ENCODE data around the gene MYL7. TPM values are rescaled to one million over a fixed set of nuclear protein-coding genes. Genes with fewer than 3 reads are reported as not detected.
A peak's percentile ranks its signal among the peaks of the same experiment; 100 is the strongest.

Gene MYL7
- total RNA-seq (under 1 TPM in 1 of 2 donors, not detected in 1; 0.66 TPM), polyA plus RNA-seq (ENCODE audit: insufficient read length in 2 of 2) (1 to 10 TPM; 2.2 to 4.5 TPM)
- long read RNA-seq, donor 1: 0 reads
- long read RNA-seq, donor 2: 0 reads
- long read RNA-seq, donor 3: 0 reads
- long read RNA-seq, donor 4, partial matches to known transcripts: 0 of 3 reads
- long read RNA-seq, donor 4, other reads (novel, unspliced or antisense): 0 of 3 reads

- H3K27ac ChIP-seq (ENCODE audit: low read depth, low read length): no peak within 1 kb of the TSS
- DNase-seq (ENCODE audit: low read depth in 4 of 6, low spot score in 6 of 6): no peak
- 84% methylated on average over 6 of the region's 6 CpGs for WGBS (ENCODE audit: insufficient coverage)
- H3K4me3 ChIP-seq (ENCODE audit: low read depth, low read length): no peak within 1 kb of the TSS
- H3K36me3 ChIP-seq (ENCODE audit: control insufficient read depth, insufficient read depth, low read length): peaks cover 19% of the 10 kb centered on the region
- H3K4me1 ChIP-seq (ENCODE audit: control insufficient read depth, insufficient read depth, low read length): peaks cover 24% of the 10 kb centered on the region
- peaks cover 13% of the 10 kb centered on the region for H3K27me3 ChIP-seq (ENCODE audit: control insufficient read depth, insufficient read depth, low read length)
- H3K9me3 ChIP-seq (ENCODE audit: control insufficient read depth, insufficient read depth, low read length): no peaks in the 10 kb centered on the region
Observed at GRCh38 chr7:44141221-44141850, at the start of gene MYL7. TSS of gene MYL7 (minus strand) at chr7:44141332. CDS start at chr7:44141305, 27 bp downstream.

DNA sequence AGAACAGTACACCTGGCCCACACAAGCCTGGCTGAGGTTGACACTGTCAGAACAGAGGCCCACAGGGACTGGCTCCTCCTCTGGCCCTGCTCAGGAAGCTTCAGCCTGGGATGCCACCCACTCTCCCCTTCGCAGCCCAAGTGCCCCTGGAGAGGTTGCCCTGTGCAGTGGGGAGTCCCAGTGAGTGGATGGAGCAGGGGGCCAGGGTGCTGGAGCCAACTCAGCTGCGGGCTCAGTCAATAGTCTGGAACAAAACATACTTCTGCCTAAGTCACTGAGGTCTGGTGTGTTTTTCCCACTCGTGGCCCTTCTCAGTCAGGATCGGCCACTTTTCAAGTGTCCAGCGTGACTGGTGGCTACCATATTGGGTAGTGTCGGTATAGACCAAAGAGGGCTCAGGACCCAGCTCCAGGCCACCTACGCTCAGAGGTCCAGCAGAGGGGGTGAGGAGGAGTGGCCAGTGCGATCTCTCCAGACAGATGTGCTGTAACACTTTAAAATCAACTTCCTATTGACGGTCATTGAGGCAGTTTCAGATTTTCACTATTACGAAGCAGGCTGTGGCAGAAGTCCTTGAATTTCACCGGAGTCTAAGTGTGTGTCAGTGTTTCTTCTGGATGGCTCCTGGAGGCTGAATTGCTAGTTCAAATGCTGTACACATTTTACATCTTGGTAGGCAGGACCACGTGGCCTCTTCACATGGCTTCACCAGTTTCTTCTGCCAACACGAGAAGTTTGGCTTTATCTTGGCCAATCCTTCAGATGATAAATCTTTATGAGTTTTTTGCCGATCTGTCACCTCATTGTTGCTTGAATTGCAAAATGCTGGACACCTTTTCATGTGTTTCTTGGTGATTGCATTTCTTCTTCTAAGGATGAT is 49.1 kb upstream of the MYL7 start:
- Histone ChIP-seq H3K9me3 (ENCODE audit: control insufficient read depth, insufficient read depth, low read length) (no peaks in the 10 kb centered on the region), H3K27me3 (ENCODE audit: control insufficient read depth, insufficient read depth, low read length) (peaks cover 12% of the 10 kb centered on the region), H3K27ac (ENCODE audit: low read depth, low read length) (no peak overlapping the region), H3K4me1 (ENCODE audit: control insufficient read depth, insufficient read depth, low read length) (peaks cover 22% of the 10 kb centered on the region), H3K36me3 (ENCODE audit: control insufficient read depth, insufficient read depth, low read length) (peaks cover 4% of the 10 kb centered on the region), H3K4me3 (ENCODE audit: low read depth, low read length) (no peak overlapping the region)
- 90% methylated on average over 10 of the region's 14 CpGs for WGBS (ENCODE audit: insufficient coverage)
- no peak for DNase-seq (ENCODE audit: low read depth in 4 of 6, low spot score in 6 of 6)

GRCh38 chr7:44189286-44189992 is 48.3 kb upstream of the MYL7 start, which contains the start of gene GCK:
TSS of gene GCK (minus strand) at chr7:44189439. CDS start at chr7:44188953, 486 bp downstream.
- WGBS (ENCODE audit: insufficient coverage): 61% methylated on average over 11 of the region's 11 CpGs
- H3K4me3 ChIP-seq (ENCODE audit: low read depth, low read length): no peak within 1 kb of the TSS
- peaks cover 25% of the 10 kb centered on the region for H3K4me1 ChIP-seq (ENCODE audit: control insufficient read depth, insufficient read depth, low read length)
- H3K27ac ChIP-seq (ENCODE audit: low read depth, low read length): no peak within 1 kb of the TSS
- peaks cover 10% of the 10 kb centered on the region for H3K27me3 ChIP-seq (ENCODE audit: control insufficient read depth, insufficient read depth, low read length)
- H3K9me3 ChIP-seq (ENCODE audit: control insufficient read depth, insufficient read depth, low read length): no peaks in the 10 kb centered on the region
- DNase-seq (ENCODE audit: low read depth in 4 of 6, low spot score in 6 of 6): peak in 1 of 6 donors; percentile 77
- peaks cover 4% of the 10 kb centered on the region for H3K36me3 ChIP-seq (ENCODE audit: control insufficient read depth, insufficient read depth, low read length)

DNA sequence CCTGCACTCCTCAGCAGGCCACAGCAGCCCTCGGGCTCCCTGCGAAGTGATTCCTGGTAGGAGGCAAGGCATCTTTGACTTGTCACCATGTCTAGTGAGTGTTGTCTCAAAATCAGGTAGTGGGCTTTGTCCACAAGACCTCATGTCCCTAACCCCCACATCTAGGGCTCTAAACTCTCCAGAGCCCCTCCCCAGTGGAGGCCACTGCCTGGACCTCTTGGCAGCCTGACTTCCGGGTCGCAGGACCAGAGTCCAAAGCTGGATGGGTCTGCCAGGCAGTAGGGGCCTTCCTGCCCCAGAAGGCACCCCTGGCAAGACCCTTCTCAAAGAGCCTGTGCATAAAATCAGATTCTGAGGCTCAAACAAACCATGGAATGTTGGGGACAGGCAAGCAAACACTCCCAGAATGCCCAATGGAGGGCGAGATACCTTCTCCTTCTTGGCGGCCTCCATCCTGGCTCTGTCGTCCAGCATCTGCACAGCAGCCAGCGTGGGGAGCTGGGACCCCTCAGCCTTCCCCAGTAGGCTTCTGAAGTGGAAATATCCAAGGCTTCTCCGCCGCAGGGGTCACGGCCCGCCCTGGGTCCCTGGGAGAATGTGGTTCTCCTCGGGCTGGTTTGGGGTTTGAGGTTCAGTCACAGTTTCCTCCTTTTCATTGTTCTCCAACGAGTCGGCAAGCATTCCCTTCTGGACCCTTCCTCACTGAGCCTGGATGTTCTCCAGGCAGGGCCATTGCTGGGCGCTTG is 47.5 kb upstream of the MYL7 start:
- H3K36me3 ChIP-seq (ENCODE audit: control insufficient read depth, insufficient read depth, low read length): peaks cover 4% of the 10 kb centered on the region
- no peak overlapping the region for H3K4me3 ChIP-seq (ENCODE audit: low read depth, low read length)
- no peak overlapping the region for H3K27ac ChIP-seq (ENCODE audit: low read depth, low read length)
- 77% methylated on average over 14 of the region's 16 CpGs for WGBS (ENCODE audit: insufficient coverage)
- peaks cover 25% of the 10 kb centered on the region for H3K4me1 ChIP-seq (ENCODE audit: control insufficient read depth, insufficient read depth, low read length)
- H3K9me3 ChIP-seq (ENCODE audit: control insufficient read depth, insufficient read depth, low read length): no peaks in the 10 kb centered on the region
- no peak for DNase-seq (ENCODE audit: low read depth in 4 of 6, low spot score in 6 of 6)
- peaks cover 10% of the 10 kb centered on the region for H3K27me3 ChIP-seq (ENCODE audit: control insufficient read depth, insufficient read depth, low read length)

DNA sequence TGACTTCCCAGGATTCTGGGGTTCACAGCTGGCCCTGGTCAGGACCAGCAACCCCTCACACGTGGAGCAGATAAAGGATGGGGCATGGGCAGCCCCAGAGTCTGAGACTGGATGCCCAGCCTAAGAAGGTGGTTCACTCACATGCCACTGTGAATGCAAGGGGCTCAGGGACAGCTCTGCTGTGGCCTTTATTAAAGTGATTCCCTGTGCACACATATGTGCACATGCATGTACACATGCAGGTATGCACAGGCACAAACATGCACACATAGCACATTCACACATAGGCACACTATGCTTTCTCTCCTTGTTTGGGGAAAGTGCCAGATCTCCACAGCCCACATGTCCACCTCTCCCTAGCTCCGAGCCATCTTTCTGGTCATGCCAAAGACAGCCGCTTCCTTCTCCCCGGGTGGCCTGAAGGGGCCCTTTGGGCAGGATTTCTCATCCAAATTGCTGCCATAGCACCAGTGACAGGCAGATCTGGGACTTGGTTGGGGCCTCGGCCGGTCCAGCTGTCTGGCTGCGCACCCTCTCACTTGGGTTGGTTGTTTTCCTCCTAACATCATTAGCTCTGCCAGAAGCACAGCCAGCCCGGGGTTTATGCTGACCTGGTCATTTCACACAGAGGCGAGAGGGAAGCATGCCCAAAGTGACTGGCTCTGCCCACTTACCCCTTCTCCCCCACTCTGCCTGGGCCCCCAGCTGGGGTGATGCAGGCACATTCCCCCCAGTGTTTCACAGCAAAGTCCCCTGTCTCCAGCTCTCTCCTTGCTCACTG is 46.7 kb upstream of the MYL7 start:
- peaks cover 4% of the 10 kb centered on the region for H3K36me3 ChIP-seq (ENCODE audit: control insufficient read depth, insufficient read depth, low read length)
- no peak overlapping the region for H3K4me3 ChIP-seq (ENCODE audit: low read depth, low read length)
- peaks cover 1% of the 10 kb centered on the region for H3K9me3 ChIP-seq (ENCODE audit: control insufficient read depth, insufficient read depth, low read length)
- peaks cover 7% of the 10 kb centered on the region for H3K27me3 ChIP-seq (ENCODE audit: control insufficient read depth, insufficient read depth, low read length)
- DNase-seq (ENCODE audit: low read depth in 4 of 6, low spot score in 6 of 6): peak in 2 of 6 donors; percentile 7 to 20
- peaks cover 25% of the 10 kb centered on the region for H3K4me1 ChIP-seq (ENCODE audit: control insufficient read depth, insufficient read depth, low read length)
- no peak overlapping the region for H3K27ac ChIP-seq (ENCODE audit: low read depth, low read length)
- WGBS (ENCODE audit: insufficient coverage): 60% methylated on average over 8 of the region's 9 CpGs

DNA sequence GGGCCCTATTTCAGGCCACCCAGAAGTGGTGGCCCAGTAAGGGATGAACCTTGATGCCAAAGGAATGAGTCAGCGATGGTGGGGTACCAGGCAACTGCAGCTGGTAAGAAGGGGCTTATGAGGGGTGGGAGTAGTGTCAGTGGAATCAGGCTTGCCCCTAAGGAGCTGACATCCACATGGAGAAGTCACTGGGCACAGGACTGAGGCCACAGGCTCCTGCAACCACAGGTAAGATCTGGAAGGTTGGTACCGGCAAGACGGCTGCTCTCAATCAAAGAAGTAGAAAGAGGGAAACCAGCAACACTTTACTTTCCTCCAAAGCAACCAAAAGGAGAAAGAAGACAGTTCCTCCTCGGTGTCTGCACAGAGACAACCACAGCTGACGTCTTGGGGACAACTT is 45.6 kb upstream of the MYL7 start:
- no peak for DNase-seq (ENCODE audit: low read depth in 4 of 6, low spot score in 6 of 6)
- no peak overlapping the region for H3K27ac ChIP-seq (ENCODE audit: low read depth, low read length)
- peaks cover 1% of the 10 kb centered on the region for H3K27me3 ChIP-seq (ENCODE audit: control insufficient read depth, insufficient read depth, low read length)
- H3K4me3 ChIP-seq (ENCODE audit: low read depth, low read length): no peak overlapping the region
- H3K4me1 ChIP-seq (ENCODE audit: control insufficient read depth, insufficient read depth, low read length): peaks cover 25% of the 10 kb centered on the region
- peaks cover 4% of the 10 kb centered on the region for H3K9me3 ChIP-seq (ENCODE audit: control insufficient read depth, insufficient read depth, low read length)
- H3K36me3 ChIP-seq (ENCODE audit: control insufficient read depth, insufficient read depth, low read length): peaks cover 4% of the 10 kb centered on the region
- 83% methylated on average over 4 of the region's 5 CpGs for WGBS (ENCODE audit: insufficient coverage)

GRCh38 chr7:44185729-44186128 is 44.6 kb upstream of the MYL7 start:
- DNase-seq (ENCODE audit: low read depth in 4 of 6, low spot score in 6 of 6): no peak
- H3K27ac ChIP-seq (ENCODE audit: low read depth, low read length): no peak overlapping the region
- H3K27me3 ChIP-seq (ENCODE audit: control insufficient read depth, insufficient read depth, low read length): no peaks in the 10 kb centered on the region
- H3K4me3 ChIP-seq (ENCODE audit: low read depth, low read length): no peak overlapping the region
- WGBS (ENCODE audit: insufficient coverage): 74% methylated on average over 4 of the region's 5 CpGs
- peaks cover 4% of the 10 kb centered on the region for H3K36me3 ChIP-seq (ENCODE audit: control insufficient read depth, insufficient read depth, low read length)
- H3K4me1 ChIP-seq (ENCODE audit: control insufficient read depth, insufficient read depth, low read length): peaks cover 25% of the 10 kb centered on the region
- peaks cover 4% of the 10 kb centered on the region for H3K9me3 ChIP-seq (ENCODE audit: control insufficient read depth, insufficient read depth, low read length)

DNA sequence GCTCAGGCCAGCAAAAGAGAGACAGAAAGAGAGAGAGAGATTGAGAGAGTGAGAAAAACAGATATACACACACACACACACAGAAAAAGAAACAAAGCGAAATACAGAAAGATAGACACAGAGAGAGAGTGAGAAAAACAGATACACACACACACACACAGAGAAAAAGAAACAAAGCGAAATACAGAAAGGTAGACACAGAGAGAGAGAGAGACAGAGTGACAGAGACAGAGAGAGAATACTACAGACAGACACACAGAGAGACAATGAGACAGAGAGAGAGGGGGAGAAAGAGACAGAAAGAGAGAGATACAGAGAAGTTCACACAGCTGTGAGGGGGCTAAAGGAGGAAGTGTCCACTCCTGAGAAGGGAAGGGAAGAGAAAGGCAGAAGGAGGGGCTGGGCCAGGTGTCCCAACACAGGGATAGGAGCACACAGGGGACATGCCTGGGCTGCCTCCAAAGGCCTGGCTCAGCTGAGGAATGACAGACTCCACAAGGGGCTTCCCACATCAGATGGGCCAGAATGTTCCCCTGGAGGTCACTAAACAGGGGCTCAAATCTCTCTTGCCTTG is 43.8 kb upstream of the MYL7 start:
- Histone ChIP-seq H3K4me1 (ENCODE audit: control insufficient read depth, insufficient read depth, low read length) (peaks cover 23% of the 10 kb centered on the region), H3K27ac (ENCODE audit: low read depth, low read length) (no peak overlapping the region), H3K9me3 (ENCODE audit: control insufficient read depth, insufficient read depth, low read length) (peaks cover 4% of the 10 kb centered on the region), H3K36me3 (ENCODE audit: control insufficient read depth, insufficient read depth, low read length) (peaks cover 4% of the 10 kb centered on the region), H3K4me3 (ENCODE audit: low read depth, low read length) (no peak overlapping the region), H3K27me3 (ENCODE audit: control insufficient read depth, insufficient read depth, low read length) (no peaks in the 10 kb centered on the region)
- DNase-seq (ENCODE audit: low read depth in 4 of 6, low spot score in 6 of 6): no peak
- WGBS (ENCODE audit: insufficient coverage): no CpG with 5 or more reads among the region's 2 CpGs
